Left kidney (tissue), 8 donors: ENCODE data around the gene EDRF1. TPM values are rescaled to one million over a fixed set of nuclear protein-coding genes. Genes with fewer than 3 reads are reported as not detected.
"Not testable (repeated sequence)": the region's sequence is repeated elsewhere in the genome, so short reads cannot be mapped to it uniquely, and the experiment has no call there.

ENCODE experiments used
- DNase-seq: peaks from one replicate; pipeline ENCODE4 v3.0.0-alpha.2; 2013
- long read RNA-seq, 8 donors: transcript quantifications; one replicate each; lab custom pipeline, GENCODE V29; 2026
- polyA plus RNA-seq: library from polyadenylated mRNA; unstranded; fragments of 120-200 nt; gene quantifications from one replicate; pipeline ENCODE4 v1.2.1, GENCODE V29; 2013; ENCODE audit not compliant: insufficient read length

EDRF1 gene, protein sequence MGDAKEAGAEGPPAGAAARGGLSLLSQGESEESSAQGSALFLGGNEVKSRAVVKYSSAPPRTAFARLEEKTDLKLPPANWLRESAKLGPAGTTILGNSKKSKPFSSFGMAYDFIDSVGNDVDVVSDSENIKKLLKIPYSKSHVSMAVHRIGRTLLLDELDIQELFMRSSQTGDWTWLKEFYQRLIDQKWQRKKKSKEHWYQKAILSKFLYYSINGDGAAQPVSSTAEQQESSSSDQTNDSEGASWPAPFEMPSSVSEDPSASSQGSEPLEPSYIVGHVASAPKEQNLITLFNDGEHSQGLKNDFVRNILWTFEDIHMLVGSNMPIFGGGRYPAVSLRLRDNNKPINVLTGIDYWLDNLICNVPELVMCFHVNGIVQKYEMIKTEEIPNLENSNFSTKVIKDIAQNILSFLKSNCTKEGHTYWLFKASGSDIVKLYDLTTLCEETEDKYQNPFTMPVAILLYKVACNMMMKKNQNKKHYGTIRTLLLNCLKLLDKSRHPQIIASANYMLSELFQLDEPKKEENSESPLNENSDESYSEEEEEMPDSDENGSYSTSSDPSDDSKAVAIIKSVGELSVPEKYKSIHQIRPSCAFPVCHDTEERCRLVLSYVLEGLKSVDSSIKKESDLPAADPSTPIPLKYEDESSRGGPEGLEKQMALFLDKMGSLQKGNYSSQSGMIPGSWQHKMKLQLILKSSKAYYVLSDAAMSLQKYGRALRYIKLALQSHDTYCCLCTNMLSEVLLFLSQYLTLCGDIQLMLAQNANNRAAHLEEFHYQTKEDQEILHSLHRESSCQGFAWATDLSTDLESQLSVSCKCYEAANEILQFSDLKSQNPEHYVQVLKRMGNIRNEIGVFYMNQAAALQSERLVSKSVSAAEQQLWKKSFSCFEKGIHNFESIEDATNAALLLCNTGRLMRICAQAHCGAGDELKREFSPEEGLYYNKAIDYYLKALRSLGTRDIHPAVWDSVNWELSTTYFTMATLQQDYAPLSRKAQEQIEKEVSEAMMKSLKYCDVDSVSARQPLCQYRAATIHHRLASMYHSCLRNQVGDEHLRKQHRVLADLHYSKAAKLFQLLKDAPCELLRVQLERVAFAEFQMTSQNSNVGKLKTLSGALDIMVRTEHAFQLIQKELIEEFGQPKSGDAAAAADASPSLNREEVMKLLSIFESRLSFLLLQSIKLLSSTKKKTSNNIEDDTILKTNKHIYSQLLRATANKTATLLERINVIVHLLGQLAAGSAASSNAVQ
- 58.4 TPM for polyA plus RNA-seq
- long read RNA-seq, donor 1, full-length matches to known transcripts, result 1 of 1 reads
- long read RNA-seq, donor 1, partial matches to known transcripts, result 0 of 1 reads
- long read RNA-seq, donor 1, other reads (novel, unspliced or antisense), result 0 of 1 reads
- long read RNA-seq, donor 2, full-length matches to known transcripts, result 3 of 3 reads
- long read RNA-seq, donor 2, partial matches to known transcripts, result 0 of 3 reads
- long read RNA-seq, donor 2, other reads (novel, unspliced or antisense), result 0 of 3 reads
- long read RNA-seq, donor 3, full-length matches to known transcripts, result 2 of 2 reads
- long read RNA-seq, donor 3, partial matches to known transcripts, result 0 of 2 reads
- long read RNA-seq, donor 3, other reads (novel, unspliced or antisense), result 0 of 2 reads
- long read RNA-seq, donor 4, result 0 reads
- long read RNA-seq, donor 5, full-length matches to known transcripts, result 2 of 10 reads
- long read RNA-seq, donor 5, partial matches to known transcripts, result 8 of 10 reads
- long read RNA-seq, donor 5, other reads (novel, unspliced or antisense), result 0 of 10 reads
- long read RNA-seq, donor 6, result 0 reads
- long read RNA-seq, donor 7, full-length matches to known transcripts, result 4 of 11 reads
- long read RNA-seq, donor 7, partial matches to known transcripts, result 7 of 11 reads
- long read RNA-seq, donor 7, other reads (novel, unspliced or antisense), result 0 of 11 reads
- long read RNA-seq, donor 8, result 0 reads

DNA sequence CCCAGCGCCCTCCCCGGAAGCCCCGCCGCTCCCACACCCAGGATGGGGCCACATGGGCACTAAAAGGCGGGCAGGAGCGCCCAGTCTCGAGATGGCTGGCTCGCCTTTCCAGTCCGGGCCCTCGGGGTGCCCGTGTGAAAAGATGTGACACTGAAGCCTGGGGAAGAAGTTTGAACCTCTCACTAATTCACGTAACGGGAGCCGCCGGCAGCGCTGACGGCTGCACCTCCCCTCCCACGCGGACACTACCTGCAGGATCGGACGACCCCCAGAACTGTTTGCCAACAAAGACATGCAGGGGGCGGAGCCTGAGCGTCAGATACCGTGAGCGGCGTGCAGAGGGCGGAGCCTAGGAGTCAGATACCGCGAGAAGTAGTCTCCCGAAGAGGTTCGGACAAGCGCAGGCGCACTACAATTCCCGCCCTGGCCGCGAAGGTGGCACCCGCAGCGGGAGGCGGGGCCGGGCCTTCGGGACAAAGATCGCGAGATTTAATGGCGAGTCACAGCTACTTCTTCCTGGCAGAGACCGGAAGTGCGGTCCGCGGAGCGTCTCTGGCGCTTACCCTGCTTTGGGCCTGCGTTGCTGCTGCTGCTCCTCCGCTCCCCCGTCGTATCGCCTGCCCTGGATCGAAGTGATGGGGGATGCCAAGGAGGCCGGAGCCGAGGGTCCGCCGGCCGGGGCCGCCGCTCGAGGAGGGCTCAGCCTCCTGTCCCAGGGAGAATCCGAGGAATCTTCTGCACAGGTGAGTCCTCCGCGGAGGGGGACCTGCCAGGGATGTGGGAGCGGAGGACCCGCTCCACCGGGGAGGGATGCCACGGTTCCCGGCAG, at the start of gene EDRF1:
Gene EDRF1 (plus strand): TSS at position 537 of the 829 bp plus-strand sequence. CDS start 99 bp downstream, at position 636.
- DNase-seq, result peak; percentile 99

DNA sequence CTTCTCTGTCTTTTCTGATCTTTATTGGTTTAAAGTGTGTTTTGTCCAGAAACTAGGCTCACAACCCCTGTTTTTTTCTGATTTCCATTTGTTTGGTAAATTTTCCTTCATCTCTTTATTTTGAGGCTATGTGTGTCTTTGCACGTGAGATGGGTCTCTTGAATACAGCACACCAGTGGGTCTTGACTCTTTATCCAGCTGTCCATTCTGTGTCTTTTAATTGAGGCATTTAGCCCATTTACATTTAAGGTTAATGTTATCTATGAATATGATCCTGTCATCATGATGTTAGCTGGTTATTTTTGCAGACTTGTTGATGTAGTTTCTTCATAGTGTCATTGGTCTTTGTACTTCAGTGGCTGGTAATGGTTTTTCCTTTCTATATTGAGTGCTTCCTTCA, 46.6 kb upstream of the EDRF1 start:
- no peak for DNase-seq

DNA sequence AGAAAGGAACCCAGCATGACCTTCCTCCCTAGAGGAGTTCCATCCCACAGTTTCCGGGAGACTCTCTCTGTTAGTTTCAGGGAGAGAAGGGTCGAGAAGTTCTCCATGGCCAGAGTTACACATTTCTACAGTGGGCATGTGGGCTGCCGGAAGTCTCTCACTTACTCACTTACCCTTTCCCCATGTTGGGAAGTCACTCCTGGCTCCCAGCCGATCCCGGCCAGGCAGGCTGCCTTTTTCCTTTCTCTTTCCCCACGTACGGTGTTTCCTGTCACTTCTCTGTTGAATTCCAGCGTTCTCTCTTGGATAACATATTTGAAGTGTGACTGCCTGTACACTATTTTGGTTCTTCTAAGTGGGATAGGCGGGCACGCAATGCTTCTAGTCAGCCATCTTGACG, 40.1 kb upstream of the EDRF1 start:
- DNase-seq, result no peak

DNA sequence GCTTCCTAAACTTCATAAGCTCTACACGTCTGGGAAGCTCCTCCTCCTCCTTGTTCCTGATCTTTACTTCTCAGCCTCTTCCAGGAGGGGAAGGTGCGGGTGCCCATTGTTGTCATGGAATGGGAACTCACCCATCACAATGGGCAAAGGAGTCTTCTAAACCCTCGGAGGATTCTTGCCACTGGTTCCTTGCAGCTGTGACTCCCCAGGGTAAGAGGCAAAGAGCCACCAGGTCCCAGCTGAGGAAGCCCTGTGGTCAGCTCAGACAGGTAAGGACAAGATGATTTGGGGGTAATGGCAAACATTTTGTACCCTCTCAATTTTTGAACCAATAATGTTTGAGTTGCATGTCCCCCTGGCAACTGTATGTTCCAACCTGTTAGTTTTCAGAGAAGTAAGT, 36.4 kb upstream of the EDRF1 start, which contains the start of gene TEX36:
Gene TEX36 (minus strand): TSS at position 101 of the 400 bp plus-strand sequence. CDS start 174 bp downstream, outside the sequence.
- DNase-seq, result no peak

DNA sequence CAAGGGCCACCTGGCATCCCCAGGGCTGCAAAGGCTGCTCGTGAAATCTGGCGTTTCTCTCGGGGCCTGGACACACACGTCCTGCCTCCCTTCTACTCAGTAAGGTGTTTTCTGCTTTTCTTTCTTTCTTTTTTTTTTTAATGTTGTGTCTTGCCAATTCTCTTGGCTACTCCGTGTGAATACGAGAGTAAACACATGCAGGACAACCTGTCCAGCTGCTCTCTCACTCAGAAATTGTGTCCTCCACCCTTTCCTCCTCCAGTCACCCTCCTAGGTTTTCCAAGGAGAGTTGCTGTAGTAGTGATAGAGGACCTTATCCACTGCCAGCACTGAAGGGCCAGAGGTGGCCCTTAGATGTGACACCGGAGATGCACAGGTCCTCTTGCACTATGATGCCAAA, 35.7 kb upstream of the EDRF1 start:
- no peak for DNase-seq

DNA sequence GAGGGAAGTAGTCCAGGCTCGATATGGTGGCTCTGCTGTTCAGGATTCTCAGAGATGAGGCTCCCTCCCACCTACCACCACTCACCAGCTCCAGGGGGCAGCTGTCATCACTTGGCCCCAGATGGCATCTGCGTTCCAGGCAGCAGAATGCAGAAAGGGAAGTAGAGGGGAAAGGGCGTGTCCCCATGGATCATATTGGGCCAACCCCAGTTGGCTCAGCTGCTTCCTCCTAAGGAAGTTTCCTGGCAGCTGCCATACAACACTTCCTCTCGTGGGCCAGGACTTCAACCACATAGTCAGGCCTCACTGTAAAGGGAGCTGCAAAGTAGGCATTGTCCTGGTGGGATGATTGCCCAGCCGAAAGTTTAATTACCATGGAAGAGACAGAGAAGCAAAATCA, 34.9 kb upstream of the EDRF1 start:
- DNase-seq, result no peak

DNA sequence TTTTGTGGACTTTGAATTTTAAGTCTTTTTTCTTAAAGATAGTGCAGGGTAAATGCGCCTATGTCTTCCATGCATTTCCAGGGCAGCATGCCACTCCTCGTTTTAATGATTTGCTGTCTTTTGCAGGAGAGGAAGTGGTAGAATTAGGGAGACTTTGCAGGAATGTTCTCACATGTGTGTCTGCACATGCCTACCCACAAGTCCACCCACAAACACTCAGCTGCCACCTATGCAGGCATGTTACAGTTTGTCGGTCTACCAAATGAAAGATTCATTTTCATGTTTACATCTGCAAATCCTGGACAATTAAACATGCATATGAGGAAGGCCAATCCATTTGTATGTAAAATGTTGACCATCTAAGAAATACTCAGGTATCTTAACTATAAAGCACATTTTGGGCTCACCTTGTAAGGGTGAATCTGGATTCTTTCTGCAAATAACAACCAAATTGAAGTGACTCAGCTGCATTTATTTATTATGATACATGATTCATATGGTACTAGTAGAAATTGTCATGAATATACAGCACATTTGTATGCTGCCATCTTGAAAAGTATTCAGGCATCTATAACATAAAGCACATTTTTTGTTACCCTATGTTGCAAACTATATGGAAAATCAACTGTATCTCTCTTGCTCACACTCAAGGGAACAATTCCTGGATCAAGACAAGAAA, 31.9 kb upstream of the EDRF1 start:
- no peak for DNase-seq

DNA sequence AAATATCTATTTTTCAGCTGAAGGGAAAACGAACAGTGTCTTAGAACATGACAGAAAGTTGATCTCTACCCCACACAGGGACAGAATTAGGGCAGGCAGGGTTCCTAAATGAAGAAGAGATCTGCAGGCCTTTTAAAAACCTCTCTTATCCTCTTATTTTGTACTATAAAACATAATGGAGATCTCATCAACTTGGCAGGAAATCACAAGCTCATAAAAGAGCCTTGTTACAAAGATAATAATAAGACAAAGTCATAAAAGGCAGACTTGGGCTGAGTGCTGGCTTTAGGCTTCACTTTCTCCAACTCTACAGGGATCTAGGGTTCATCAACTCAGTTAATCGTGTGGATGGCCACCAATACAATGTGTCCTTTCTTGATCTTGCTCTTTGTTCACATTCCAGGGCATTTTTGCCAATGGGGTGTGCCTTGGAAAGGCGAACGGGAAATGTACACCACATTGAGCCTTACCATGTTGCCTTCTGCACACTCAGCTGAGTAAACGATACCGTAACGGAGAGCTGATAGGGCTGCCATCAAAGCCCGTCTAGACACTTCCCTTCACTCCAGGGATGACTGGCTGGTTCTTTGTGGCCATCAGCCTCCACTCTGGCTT, 29.4 kb upstream of the EDRF1 start:
- DNase-seq, result no peak

DNA sequence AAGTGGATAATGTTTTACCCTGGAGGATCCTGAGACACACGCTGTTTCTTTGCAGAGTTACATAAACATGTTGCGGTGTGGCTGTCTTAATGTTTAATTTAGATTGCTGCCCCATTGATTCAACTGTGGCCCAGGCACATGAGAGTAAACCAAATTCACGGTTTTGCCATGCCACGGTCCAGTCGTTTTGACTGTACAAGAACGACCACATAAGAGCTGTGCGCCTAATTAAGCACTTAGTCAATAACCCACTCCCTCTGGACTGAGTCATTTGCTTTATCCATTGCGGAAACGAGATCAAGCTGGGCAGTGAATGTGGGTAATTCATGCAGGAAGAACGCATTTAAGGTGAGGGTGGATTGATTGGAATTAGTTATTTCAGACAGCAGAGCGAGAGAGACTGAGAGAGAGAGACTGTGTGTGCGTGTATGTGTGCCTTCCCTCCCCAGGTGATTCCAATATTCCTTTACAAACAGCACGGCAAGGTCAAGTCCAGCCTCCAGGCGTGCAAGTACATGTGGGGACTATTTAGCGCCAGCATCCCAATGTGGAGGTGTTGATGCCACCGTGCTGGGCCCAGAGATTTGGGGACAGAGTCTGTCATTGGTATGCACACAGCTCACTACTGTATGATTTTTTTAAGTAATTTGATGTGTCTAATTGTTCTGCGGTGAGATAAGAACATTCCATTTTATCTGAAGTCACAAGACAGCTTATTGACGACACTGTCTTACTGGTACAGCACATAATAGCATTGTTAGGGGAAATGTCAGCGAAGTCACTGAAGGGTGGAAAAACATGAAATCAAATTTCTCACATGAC, 28.1 kb upstream of the EDRF1 start:
- DNase-seq, result no peak

DNA sequence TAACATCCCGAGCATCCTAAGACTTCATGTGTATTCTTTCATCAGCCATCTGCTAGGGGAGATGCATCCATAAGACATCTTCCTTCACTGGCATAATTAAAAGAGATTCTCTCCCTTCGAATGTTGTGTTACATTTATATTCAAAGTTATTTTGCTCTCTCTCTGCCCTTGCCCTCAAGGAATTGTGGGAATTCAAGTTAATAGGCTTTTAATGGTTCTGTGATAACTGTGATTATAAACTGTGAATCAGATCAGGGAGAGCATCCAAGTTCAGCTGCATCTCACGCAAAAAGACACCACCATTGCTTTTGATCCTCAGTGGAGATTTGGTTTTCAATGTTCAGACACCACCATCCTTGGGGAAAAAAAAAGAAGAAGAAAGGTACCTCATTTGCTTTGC, 27.3 kb upstream of the EDRF1 start:
- no peak for DNase-seq

DNA sequence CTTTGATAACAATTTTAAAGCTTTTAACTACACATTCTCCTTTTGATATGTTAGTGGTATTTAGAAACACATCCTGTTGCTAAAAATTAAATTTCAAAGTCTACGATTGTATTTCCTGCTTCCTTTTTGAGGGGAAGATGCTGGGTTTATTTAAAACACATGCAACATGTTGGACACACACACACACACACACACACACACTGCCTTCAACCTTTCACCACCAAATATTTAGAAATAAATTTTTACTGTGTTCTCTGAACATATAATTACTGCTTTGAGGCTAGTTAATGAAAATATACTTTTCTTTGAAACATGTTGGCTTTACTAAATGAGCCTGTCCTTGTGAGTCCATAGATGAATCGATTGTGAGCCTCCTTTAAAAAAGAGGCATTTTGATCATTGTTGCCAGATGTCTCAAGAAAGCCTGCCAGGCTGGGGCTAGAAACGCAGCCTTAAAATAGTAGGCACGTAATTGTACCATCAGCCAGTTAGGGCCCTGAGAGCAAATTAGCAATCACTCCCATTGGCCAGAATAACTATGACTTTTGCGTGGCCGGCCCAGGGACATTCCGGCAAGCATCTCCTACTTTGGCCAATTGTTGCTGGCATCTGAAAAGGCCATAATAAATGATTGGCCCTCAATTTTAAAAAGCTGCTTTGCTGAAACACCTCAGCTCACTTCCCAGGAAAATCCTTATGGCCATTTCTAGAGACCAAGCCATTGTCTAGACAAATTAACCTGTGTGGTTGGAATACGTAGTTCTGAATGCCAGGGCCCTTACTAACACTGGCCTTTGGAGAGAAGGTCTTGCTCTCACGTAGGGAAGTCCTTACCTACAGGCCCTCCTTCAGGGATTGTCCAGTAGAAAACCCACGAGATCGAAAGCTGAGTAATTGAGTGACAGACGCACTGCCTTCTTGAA, 26.6 kb upstream of the EDRF1 start:
- no peak for DNase-seq

DNA sequence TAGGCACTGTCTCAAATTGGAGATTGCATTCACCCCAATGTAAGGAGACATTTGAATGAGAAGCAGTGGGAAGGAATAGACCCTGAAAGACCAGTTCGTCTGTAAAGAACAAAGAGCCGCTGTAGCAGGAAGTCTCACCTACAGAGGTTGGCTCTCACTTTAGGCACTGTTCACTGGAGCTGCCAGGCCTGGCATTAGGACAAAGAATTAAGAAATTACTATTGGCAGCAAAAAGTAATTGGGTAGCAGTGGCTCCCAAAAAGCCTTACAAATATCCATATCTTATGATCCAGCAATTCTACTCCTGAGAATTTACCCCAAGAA, 26.0 kb upstream of the EDRF1 start:
- no peak for DNase-seq

DNA sequence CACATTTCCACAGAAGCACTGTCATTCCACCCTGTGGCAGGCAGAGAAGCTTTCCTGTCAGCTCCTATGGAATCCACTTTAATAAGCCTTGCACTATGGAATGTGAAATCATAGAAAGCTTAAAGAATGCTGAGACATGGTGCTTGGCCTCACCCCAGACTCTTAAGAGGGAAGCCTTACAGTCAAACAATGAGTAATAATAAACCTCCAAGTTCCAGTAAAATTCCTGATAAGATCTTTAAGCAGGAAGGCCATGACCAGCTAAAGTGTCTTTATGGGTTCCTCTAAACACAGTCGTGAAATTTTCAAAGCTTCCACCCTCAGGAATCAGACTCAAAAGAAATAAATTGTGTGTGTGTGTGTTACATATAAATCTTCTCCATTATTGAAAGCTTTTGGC, 24.6 kb upstream of the EDRF1 start:
- DNase-seq, result no peak

DNA sequence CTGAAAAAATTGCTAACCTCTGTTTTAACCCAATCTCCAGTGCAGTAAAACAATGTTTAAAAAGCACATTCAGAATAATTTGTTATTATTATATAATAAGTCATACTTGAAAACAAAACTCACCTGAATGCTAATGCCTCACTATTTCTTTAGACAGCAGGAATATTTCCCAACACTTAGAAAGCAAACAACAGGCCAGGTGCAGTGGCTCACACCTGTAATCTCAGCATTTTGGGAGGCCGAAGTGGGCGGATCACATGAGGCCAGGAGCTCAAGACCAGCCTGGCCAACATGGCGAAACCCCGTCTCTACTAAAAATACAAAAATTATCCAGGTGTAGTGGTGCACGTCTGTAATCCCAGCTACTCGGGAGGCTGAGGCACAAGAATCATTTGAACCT, 22.6 kb upstream of the EDRF1 start:
- DNase-seq, result not testable (repeated sequence)

DNA sequence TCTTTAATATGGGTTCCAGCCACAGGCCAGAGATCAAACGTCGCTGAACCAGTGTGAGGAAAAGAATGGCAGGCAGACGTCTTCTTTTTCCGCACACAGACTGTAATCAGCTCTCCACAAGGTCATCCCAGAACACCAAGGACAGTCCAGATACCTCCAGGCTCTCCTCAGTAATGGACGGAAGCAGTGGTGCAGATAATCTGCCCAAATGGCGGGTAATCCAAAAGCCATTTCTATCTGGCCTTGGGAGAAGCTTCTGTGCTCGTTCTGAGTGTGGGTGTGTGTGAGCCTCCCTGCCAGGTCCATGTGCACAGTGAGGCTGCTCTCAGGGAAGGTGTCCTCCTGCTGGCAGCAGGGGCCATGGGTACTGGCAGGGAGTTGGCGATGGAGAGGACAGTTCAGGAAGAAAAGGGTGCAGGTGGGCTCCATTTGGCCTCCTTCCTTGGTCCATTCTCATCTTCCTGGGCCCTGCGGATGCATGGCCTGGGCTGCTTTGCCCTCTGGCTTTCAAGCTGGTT, 21.0 kb upstream of the EDRF1 start:
- no peak for DNase-seq

DNA sequence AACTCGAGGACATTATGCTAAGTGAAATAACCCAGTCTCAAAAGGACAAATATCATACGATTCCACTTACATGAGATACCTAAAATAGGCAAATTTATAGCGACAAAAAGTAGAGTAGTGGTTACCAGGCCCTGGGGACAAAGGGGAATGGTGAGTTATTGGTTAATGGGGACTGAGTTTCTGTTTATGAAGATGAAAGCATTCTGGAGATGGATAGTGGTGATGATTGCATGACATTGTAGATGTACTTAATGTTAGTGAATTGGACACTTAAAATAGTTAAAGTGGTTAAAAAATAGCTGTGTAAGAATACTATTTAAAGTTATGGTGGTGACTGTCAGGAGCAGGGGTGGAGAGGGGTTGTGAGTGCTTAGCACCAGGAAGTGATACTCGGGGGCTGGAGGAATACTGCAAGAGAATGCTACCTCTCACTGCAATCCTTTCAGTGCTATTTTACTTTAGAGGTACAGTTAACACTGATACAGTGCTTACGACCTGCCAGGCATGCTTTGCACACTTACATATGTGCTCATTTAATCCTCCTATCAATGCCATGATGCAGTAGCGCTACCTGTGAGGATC, 19.9 kb upstream of the EDRF1 start:
- no peak for DNase-seq
